Calu3 (cell line): ENCODE results near the gene MAP2K7. TPM values are rescaled to one million over a fixed set of nuclear protein-coding genes. Genes with fewer than 3 reads are reported as not detected.
"Not testable (repeated sequence)": the region's sequence is repeated elsewhere in the genome, so short reads cannot be mapped to it uniquely, and the experiment has no call there.

Experiments
- BruUV-seq: library from RNA; stranded (reverse); fragments of 400-500 nt; replicated peaks from 2 replicates; lab custom pipeline; 2021; lab: Mats Ljungman, UMichigan
- CTCF ChIA-PET: fragments of 300-600 bp; sonication (Branson Sonifier 250); formaldehyde crosslinking; loops from one replicate; lab custom pipeline; 2022; ENCODE audit warnings: antibody characterized with exemption; lab: Charles Lee
- DNase-seq: peaks from one replicate; pipeline ENCODE4 v3.0.0; 2022
- H3K27ac Mint-ChIP-seq: one replicate; pipeline ENCODE4 v1.8.0; 2022; ENCODE audit warnings: mixed read lengths; ENCODE audit not compliant: unreplicated experiment
- H3K27me3 Mint-ChIP-seq: one replicate; pipeline ENCODE4 v1.8.0; 2022; ENCODE audit warnings: mixed read lengths; ENCODE audit not compliant: unreplicated experiment
- H3K36me3 Mint-ChIP-seq: one replicate; pipeline ENCODE4 v1.8.0; 2022; ENCODE audit warnings: mild to moderate bottlenecking, moderate library complexity, mixed read lengths; ENCODE audit not compliant: insufficient read depth, unreplicated experiment
- H3K4me1 Mint-ChIP-seq: one replicate; pipeline ENCODE4 v1.8.0; 2022; ENCODE audit warnings: mild to moderate bottlenecking, low read depth, mixed read lengths; ENCODE audit not compliant: unreplicated experiment
- H3K4me3 Mint-ChIP-seq: one replicate; pipeline ENCODE4 v1.8.0; 2022; ENCODE audit warnings: mild to moderate bottlenecking, low read depth, moderate library complexity, mixed read lengths; ENCODE audit not compliant: unreplicated experiment
- H3K9me3 Mint-ChIP-seq: one replicate; pipeline ENCODE4 v1.8.0; 2022; ENCODE audit warnings: low read depth, mixed read lengths; ENCODE audit not compliant: unreplicated experiment
- intact Hi-C: fragments of 100-400 bp; cut with micrococcal nuclease; formaldehyde crosslinking; loops from one replicate; pipeline ENCODE4 v1.10.0; 2022; ENCODE audit not compliant: unreplicated experiment
- total RNA-seq: library from RNA; stranded (reverse); gene quantifications from 2 replicates; pipeline ENCODE4 v1.2.3, GENCODE V29; 2022
- TF ChIP-seq, protein P1 (sequence below): fragments of 200-600 bp; IDR thresholded peaks from one replicate; pipeline ENCODE4 v1.8.0; 2022; ENCODE audit warnings: antibody characterized with exemption; ENCODE audit not compliant: unreplicated experiment

MAP2K7 gene
- total RNA-seq, 1 experiment from 2014 or later: 28.0 TPM

DNA sequence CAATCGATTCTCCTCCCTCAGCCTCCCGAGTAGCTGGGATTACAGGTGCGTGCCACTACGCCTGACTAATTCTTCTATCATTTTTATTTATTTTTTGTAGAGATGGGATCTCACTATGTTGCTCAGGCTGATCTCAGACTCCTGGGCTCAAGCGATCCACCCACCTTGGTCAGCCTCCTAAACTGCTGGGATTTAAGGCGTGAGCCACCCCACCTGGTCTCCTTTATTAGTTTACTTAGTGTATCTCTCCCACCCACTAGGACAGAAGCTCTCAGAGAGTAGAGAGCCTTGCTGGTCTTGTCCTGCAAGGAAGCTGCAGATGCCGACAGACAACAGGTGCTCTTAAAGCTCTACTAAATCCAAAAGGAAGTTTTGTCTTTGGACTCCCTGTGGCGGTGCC is 17.9 kb upstream of the MAP2K7 start:
- BruUV-seq: no TSS peak
- Mint-ChIP-seq H3K4me1 (no peaks in the 10 kb centered on the region), H3K9me3 (no peaks in the 10 kb centered on the region), H3K27me3 (no peaks in the 10 kb centered on the region), H3K36me3 (no peaks in the 10 kb centered on the region), H3K4me3 (no peak overlapping the region), H3K27ac (no peak overlapping the region)
- CTCF ChIA-PET: no interaction called here
- TF ChIP-seq, protein P1, sequence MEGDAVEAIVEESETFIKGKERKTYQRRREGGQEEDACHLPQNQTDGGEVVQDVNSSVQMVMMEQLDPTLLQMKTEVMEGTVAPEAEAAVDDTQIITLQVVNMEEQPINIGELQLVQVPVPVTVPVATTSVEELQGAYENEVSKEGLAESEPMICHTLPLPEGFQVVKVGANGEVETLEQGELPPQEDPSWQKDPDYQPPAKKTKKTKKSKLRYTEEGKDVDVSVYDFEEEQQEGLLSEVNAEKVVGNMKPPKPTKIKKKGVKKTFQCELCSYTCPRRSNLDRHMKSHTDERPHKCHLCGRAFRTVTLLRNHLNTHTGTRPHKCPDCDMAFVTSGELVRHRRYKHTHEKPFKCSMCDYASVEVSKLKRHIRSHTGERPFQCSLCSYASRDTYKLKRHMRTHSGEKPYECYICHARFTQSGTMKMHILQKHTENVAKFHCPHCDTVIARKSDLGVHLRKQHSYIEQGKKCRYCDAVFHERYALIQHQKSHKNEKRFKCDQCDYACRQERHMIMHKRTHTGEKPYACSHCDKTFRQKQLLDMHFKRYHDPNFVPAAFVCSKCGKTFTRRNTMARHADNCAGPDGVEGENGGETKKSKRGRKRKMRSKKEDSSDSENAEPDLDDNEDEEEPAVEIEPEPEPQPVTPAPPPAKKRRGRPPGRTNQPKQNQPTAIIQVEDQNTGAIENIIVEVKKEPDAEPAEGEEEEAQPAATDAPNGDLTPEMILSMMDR: no peak
- no peak for DNase-seq
- intact Hi-C loops: no loop called here

DNA sequence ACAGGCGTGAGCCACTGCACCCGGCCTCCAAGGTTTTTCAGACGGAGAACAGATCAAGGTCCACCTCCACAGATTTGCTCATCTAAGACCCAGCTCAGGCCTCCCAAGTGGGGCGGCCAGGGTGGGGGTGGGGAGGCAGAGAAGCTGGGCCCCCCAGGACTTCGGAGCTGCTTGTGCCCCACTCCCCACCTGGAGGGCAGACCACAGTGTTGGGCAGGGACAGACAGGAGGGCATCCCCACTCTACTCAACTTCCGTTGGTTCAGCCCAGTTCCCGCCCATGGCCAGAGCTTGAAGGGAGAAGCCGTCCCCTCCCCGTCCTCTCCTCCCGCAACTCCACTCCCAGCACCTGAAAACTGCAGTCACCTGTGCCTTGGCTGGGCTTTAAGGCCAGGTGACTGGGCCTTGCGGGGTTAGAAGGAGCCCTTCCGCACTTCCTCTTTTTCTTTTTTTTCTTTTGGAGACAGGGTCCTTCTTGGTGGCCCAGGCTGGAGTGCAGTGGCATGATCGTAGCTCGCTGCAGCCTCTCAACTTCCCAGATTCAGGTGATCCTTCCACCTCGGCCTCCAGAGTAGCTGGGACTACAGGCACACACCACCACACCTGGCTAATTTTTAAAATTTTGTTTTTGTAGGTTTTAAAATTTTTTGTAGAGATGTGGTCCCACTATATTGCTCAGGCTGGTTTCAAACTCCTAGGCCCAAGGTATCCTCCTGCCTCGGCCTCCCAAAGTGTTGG is 16.1 kb upstream of the MAP2K7 start:
- Mint-ChIP-seq H3K27me3 (no peaks in the 10 kb centered on the region), H3K27ac (no peak overlapping the region), H3K9me3 (no peaks in the 10 kb centered on the region), H3K4me1 (no peaks in the 10 kb centered on the region), H3K36me3 (no peaks in the 10 kb centered on the region), H3K4me3 (no peak overlapping the region)
- TF ChIP-seq, protein P1: no peak
- intact Hi-C loops: no loop called here
- BruUV-seq: no TSS peak
- CTCF ChIA-PET: interaction anchor here (0.6 kb wide), 1 partner anchor 14 kb away, joined by 4 read pairs; no protein-coding TSS in a partner anchor
- DNase-seq: no peak

DNA sequence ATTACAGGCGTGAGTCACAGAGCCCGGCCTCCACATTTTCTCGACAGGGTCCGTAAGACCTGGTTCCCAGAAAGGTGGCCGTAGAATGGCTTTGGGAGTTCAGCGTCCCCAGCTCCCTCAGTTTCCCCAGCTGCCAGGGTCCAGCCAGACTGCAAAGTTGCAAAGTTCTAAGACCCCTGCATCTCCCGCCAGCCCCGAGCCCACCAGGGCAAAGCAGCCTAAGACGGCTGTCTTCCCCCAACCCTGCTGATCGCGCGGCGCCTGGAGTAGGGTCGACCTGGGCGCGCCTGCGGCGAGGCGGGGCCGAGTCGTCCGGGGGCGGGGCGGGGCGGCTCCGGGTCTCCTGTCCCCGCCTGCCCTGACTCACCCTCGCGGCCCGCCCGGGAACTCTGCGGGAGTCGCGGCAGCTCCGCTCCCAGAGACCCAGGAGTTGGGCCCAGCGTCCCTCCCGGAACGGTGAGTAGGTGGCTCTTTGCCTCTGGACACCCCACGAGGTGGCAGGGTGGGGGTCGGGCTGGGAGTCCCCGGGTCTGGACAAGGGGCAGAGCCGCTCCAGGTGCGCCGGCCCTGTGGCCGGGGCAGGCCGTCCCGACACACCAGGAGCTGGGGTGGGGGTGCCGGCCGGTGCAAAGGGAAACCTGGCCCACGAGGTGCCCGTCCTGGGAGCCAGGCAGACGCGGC is 15.4 kb upstream of the MAP2K7 start, which contains the start of gene LRRC8E:
TSS of gene LRRC8E (plus strand) at position 366 of the 681 bp plus-strand sequence. CDS start 7,094 bp downstream, outside the sequence.
- Mint-ChIP-seq H3K9me3 (no peaks in the 10 kb centered on the region), H3K27me3 (no peaks in the 10 kb centered on the region), H3K36me3 (no peaks in the 10 kb centered on the region), H3K4me3 (peak within 1 kb of the TSS; percentile 58), H3K27ac (no peak within 1 kb of the TSS), H3K4me1 (no peaks in the 10 kb centered on the region)
- intact Hi-C loops: no loop called here
- CTCF ChIA-PET: interaction anchor here (0.7 to 1.0 kb wide), 2 partner anchors 12 to 32 kb away, joined by 3 to 6 read pairs; partner anchors contain the start of gene SNAPC2
- no TSS peak for BruUV-seq
- TF ChIP-seq, protein P1: no peak
- DNase-seq: peak; percentile 87

DNA sequence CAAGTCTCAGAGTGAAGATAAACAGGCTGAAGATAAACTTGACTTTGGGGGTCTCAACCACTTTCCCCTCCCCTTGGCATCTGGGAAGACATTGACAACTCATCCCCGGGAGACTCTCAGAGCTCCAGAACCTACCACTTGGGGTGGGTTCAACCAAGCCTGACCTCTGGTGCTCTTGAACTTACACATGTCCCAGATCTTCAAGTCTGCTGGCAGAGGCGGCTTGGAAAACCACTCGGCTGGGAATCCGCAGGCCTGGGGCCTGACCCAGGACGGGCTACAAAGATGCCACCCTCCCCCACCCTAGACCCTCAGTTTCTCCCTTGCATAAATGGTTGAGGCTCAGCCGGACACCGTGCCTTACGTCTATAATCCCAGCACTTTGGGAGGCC is 14.9 kb upstream of the MAP2K7 start:
- H3K36me3 Mint-ChIP-seq: no peaks in the 10 kb centered on the region
- no peaks in the 10 kb centered on the region for H3K27me3 Mint-ChIP-seq
- DNase-seq: no peak
- TSS peak; percentile 72 for BruUV-seq
- no peaks in the 10 kb centered on the region for H3K9me3 Mint-ChIP-seq
- H3K4me1 Mint-ChIP-seq: no peaks in the 10 kb centered on the region
- CTCF ChIA-PET: interaction anchor here (0.7 to 1.0 kb wide), 3 partner anchors 12 to 55 kb away, joined by 3 to 6 read pairs (median 3); partner anchors contain the start of genes SNAPC2 and TIMM44
- intact Hi-C loops: no loop called here
- peak overlapping the region; percentile 58 for H3K4me3 Mint-ChIP-seq
- TF ChIP-seq, protein P1: no peak
- no peak overlapping the region for H3K27ac Mint-ChIP-seq

DNA sequence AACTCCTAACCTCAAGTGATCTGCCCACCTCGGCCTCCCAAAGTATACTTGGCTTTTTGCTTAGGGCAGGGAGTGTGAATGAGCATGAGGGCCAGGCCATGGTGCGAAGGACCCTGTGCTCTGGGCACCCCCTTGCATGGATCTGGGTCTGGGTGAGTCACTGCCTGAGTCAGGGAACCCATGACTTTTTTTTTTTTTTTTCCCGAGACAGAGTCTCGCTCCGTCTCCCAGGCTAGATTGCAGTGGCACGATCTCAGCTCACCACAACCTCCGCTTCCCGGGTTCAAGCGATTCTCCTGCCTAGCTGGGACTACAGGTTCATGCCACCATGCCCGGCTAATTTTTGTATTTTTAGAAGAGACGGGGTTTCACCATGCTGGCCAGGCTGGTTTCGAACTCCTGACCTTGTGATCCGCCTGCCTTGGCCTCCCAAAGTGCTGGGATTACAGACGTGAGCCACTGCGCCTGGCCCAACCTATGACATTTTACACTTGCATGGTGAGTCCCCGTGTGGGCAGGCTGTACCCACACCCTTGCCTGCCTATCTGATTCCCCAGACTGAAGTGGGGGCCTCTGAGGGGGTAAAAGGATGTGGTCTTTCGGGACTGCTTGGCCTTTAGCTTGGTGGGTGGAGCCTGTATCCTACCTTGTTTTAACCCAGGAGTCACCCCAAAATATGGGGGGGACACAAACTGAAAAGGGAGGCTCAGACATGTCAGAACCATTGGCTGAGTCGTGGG is 10.1 kb upstream of the MAP2K7 start:
- H3K27ac Mint-ChIP-seq, H3K4me3 Mint-ChIP-seq, H3K9me3 Mint-ChIP-seq, H3K27me3 Mint-ChIP-seq, H3K4me1 Mint-ChIP-seq, intact Hi-C loops, H3K36me3 Mint-ChIP-seq, CTCF ChIA-PET, BruUV-seq, DNase-seq: not testable (repeated sequence)
